ENCODE measurements around the gene FLYWCH1.

- TF ChIP-seq ELF4 (IDR thresholded peaks at IDR 0.05) = no peak
- no peak for TF ChIP-seq TARDBP (IDR thresholded peaks at IDR 0.05)
- no peak for TF ChIP-seq BHLHE40 (IDR thresholded peaks at IDR 0.05; ENCODE audit: borderline replicate concordance)
- no peak for TF ChIP-seq FOXM1 (IDR thresholded peaks at IDR 0.05; ENCODE audit: borderline replicate concordance)
- no peak for TF ChIP-seq FOXA1 (IDR thresholded peaks at IDR 0.05)
- no peak for TF ChIP-seq ZNF384 (IDR thresholded peaks at IDR 0.05)
- no peak for TF ChIP-seq L3MBTL2 (conservative IDR thresholded peaks at IDR 0.05)
- TF ChIP-seq LEF1 (IDR thresholded peaks at IDR 0.05; ENCODE audit: borderline replicate concordance) = no peak
- no peak for TF ChIP-seq SUZ12 (IDR thresholded peaks at IDR 0.05)
- no peak for TF ChIP-seq HDGF (IDR thresholded peaks at IDR 0.05; ENCODE audit: borderline replicate concordance)
- no peak for TF ChIP-seq PKNOX1 (IDR thresholded peaks at IDR 0.05)
- TF ChIP-seq NFRKB (IDR thresholded peaks at IDR 0.05) = no peak
- TF ChIP-seq SP1 (IDR thresholded peaks at IDR 0.05) = no peak
- no peak for TF ChIP-seq CTBP1 (IDR thresholded peaks at IDR 0.05; ENCODE audit: borderline replicate concordance)
Measured at GRCh38 chr16:2939968-2940367, 28.2 kb downstream of the FLYWCH1 start.
